PC-3 (cell line): Measurements from ENCODE around the gene IL19.

Experiments
- CTCF ChIP-seq: fragments of 300-600 bp; sonication (generic); conservative IDR thresholded peaks from 2 replicates; pipeline ENCODE4 v1.5.1; 2017; ENCODE audit warnings: antibody characterized with exemption, low read depth, mild to moderate bottlenecking, low read length
- EZH2 ChIP-seq: fragments of 300-600 bp; sonication (generic); IDR thresholded peaks from one replicate; pipeline ENCODE4 v1.6.1; 2017; ENCODE audit warnings: antibody characterized with exemption, mild to moderate bottlenecking, low read length; ENCODE audit not compliant: unreplicated experiment
- EZH2phosphoT487 ChIP-seq: fragments of 300-600 bp; sonication (generic); IDR thresholded peaks from 2 replicates; pipeline ENCODE4 v1.6.1; 2018; ENCODE audit warnings: mild to moderate bottlenecking, antibody characterized with exemption, low read length, borderline replicate concordance

GRCh38 chr1:206772243-206772937, 1.8 kb downstream of the IL19 start, which contains the start of gene IL10:
- TF ChIP-seq CTCF = no peak
- TF ChIP-seq EZH2 = no peak
- TF ChIP-seq EZH2phosphoT487 = no peak
